ENCODE data around the gene MAPK8.

The MAPK8 gene

GRCh38 chr10:48389272-48389671, 82.8 kb downstream of the MAPK8 start:
- no peak for DNase-seq

- DNase-seq: no peak
Measured at GRCh38 chr10:48389846-48390557, 83.5 kb downstream of the MAPK8 start.

GRCh38 chr10:48390558-48390871, 84.0 kb downstream of the MAPK8 start:
- DNase-seq: no peak

- DNase-seq: peak in 1 of 2 experiments; percentile 21
Measured at GRCh38 chr10:48390933-48391845, 84.7 kb downstream of the MAPK8 start.

- DNase-seq: no peak
Measured at GRCh38 chr10:48391994-48392393, 85.5 kb downstream of the MAPK8 start.

GRCh38 chr10:48398261-48398660, 91.8 kb downstream of the MAPK8 start:
- no peak for DNase-seq

GRCh38 chr10:48399056-48399541, 92.6 kb downstream of the MAPK8 start:
- no peak for DNase-seq

- no peak for DNase-seq
Measured at GRCh38 chr10:48399551-48399950, 93.1 kb downstream of the MAPK8 start.

- no peak for DNase-seq
Measured at GRCh38 chr10:48400129-48400849, 93.8 kb downstream of the MAPK8 start.

GRCh38 chr10:48400850-48401220, 94.4 kb downstream of the MAPK8 start:
- DNase-seq: no peak

GRCh38 chr10:48404646-48405045, 98.2 kb downstream of the MAPK8 start:
- DNase-seq: no peak

- DNase-seq: peak; percentile 16 to 41
Measured at GRCh38 chr10:48406204-48406603, 99.7 kb downstream of the MAPK8 start.

GRCh38 chr10:48406658-48407057, 100.2 kb downstream of the MAPK8 start:
- no peak for DNase-seq

- DNase-seq: no peak
Measured at GRCh38 chr10:48410503-48410902, 104.0 kb downstream of the MAPK8 start.

- no peak for DNase-seq
Measured at GRCh38 chr10:48411510-48411909, 105.0 kb downstream of the MAPK8 start.

- DNase-seq: no peak
Measured at GRCh38 chr10:48412081-48412480, 105.6 kb downstream of the MAPK8 start.

- DNase-seq: no peak
Measured at GRCh38 chr10:48412933-48413332, 106.5 kb downstream of the MAPK8 start.

- DNase-seq: no peak
Measured at GRCh38 chr10:48414160-48414559, 107.7 kb downstream of the MAPK8 start.

- DNase-seq: no peak
Measured at GRCh38 chr10:48414778-48415177, 108.3 kb downstream of the MAPK8 start.

GRCh38 chr10:48416584-48417232, 110.2 kb downstream of the MAPK8 start:
- no peak for DNase-seq

- no peak for DNase-seq
Measured at GRCh38 chr10:48417374-48417773, 110.9 kb downstream of the MAPK8 start.

- peak; percentile 68 to 69 for DNase-seq
Measured at GRCh38 chr10:48418189-48418788, 111.8 kb downstream of the MAPK8 start.

- no peak for DNase-seq
Measured at GRCh38 chr10:48419714-48420113, 113.2 kb downstream of the MAPK8 start.
